ENCODE results near the gene AUTS2.

- TF ChIP-seq GATA3 (IDR thresholded peaks at IDR 0.05; ENCODE audit: low read depth, low read length) (no peak), GATA2 (IDR thresholded peaks at IDR 0.05; ENCODE audit: low read depth, low read length) (no peak)
These were observed 261.1 kb downstream of the AUTS2 start for GRCh38 chr7:69859342-69859741.
